Measurements from ENCODE around the gene NOL9. TPM values are rescaled to one million over a fixed set of nuclear protein-coding genes. Genes with fewer than 3 reads are reported as not detected.

The NOL9 gene
- total and polyA plus RNA-seq, 9 of the 15 experiments (the other 6 are each of a cell fraction or from before 2014, with no cell fraction given): 5.6 to 76.5 (median 47.3) TPM

- TF ChIP-seq, protein P1, sequence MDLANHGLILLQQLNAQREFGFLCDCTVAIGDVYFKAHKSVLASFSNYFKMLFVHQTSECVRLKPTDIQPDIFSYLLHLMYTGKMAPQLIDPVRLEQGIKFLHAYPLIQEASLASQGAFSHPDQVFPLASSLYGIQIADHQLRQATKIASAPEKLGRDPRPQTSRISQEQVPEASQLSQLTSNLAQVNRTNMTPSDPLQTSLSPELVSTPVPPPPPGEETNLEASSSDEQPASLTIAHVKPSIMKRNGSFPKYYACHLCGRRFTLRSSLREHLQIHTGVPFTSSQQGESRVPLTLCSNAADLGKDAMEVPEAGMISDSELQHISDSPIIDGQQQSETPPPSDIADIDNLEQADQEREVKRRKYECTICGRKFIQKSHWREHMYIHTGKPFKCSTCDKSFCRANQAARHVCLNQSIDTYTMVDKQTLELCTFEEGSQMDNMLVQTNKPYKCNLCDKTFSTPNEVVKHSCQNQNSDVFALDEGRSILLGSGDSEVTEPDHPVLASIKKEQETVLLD (IDR thresholded peaks at IDR 0.05): no peak
- TF ChIP-seq MBD1 (CRISPR knock-in tag; IDR thresholded peaks at IDR 0.05) (peak; percentile 92), CHCHD3 (CRISPR knock-in tag; IDR thresholded peaks at IDR 0.05) (no peak), ZNF79 (CRISPR knock-in tag; IDR thresholded peaks at IDR 0.05; ENCODE audit: low read depth) (no peak), ZNF282 (CRISPR knock-in tag; IDR thresholded peaks at IDR 0.05) (peak; percentile 35; the same call in 1 of the 2 replicates), ZBTB12 (CRISPR knock-in tag; IDR thresholded peaks at IDR 0.05) (no peak), ZBTB9 (CRISPR knock-in tag; IDR thresholded peaks at IDR 0.05) (peak; percentile 31; the same call in 1 of the 2 replicates), RBFOX2 (IDR thresholded peaks at IDR 0.05; ENCODE audit: low read depth, low read length) (peak; percentile 98), POLR2B (IDR thresholded peaks at IDR 0.05; ENCODE audit: low read depth, partially characterized antibody) (peak; percentile 34)
- TF ChIP-seq, protein P2, sequence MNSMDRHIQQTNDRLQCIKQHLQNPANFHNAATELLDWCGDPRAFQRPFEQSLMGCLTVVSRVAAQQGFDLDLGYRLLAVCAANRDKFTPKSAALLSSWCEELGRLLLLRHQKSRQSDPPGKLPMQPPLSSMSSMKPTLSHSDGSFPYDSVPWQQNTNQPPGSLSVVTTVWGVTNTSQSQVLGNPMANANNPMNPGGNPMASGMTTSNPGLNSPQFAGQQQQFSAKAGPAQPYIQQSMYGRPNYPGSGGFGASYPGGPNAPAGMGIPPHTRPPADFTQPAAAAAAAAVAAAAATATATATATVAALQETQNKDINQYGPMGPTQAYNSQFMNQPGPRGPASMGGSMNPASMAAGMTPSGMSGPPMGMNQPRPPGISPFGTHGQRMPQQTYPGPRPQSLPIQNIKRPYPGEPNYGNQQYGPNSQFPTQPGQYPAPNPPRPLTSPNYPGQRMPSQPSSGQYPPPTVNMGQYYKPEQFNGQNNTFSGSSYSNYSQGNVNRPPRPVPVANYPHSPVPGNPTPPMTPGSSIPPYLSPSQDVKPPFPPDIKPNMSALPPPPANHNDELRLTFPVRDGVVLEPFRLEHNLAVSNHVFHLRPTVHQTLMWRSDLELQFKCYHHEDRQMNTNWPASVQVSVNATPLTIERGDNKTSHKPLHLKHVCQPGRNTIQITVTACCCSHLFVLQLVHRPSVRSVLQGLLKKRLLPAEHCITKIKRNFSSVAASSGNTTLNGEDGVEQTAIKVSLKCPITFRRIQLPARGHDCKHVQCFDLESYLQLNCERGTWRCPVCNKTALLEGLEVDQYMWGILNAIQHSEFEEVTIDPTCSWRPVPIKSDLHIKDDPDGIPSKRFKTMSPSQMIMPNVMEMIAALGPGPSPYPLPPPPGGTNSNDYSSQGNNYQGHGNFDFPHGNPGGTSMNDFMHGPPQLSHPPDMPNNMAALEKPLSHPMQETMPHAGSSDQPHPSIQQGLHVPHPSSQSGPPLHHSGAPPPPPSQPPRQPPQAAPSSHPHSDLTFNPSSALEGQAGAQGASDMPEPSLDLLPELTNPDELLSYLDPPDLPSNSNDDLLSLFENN (IDR thresholded peaks at IDR 0.05; ENCODE audit: low read depth in 2 of 2, low read length in 2 of 2): peak in 1 of 2 experiments; percentile 51; a peak in 1 of 4 replicates
- TF ChIP-seq, protein P3, sequence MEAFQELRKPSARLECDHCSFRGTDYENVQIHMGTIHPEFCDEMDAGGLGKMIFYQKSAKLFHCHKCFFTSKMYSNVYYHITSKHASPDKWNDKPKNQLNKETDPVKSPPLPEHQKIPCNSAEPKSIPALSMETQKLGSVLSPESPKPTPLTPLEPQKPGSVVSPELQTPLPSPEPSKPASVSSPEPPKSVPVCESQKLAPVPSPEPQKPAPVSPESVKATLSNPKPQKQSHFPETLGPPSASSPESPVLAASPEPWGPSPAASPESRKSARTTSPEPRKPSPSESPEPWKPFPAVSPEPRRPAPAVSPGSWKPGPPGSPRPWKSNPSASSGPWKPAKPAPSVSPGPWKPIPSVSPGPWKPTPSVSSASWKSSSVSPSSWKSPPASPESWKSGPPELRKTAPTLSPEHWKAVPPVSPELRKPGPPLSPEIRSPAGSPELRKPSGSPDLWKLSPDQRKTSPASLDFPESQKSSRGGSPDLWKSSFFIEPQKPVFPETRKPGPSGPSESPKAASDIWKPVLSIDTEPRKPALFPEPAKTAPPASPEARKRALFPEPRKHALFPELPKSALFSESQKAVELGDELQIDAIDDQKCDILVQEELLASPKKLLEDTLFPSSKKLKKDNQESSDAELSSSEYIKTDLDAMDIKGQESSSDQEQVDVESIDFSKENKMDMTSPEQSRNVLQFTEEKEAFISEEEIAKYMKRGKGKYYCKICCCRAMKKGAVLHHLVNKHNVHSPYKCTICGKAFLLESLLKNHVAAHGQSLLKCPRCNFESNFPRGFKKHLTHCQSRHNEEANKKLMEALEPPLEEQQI (IDR thresholded peaks at IDR 0.05): no peak; the same call in 1 of the 2 replicates
- TF ChIP-seq, protein P4, sequence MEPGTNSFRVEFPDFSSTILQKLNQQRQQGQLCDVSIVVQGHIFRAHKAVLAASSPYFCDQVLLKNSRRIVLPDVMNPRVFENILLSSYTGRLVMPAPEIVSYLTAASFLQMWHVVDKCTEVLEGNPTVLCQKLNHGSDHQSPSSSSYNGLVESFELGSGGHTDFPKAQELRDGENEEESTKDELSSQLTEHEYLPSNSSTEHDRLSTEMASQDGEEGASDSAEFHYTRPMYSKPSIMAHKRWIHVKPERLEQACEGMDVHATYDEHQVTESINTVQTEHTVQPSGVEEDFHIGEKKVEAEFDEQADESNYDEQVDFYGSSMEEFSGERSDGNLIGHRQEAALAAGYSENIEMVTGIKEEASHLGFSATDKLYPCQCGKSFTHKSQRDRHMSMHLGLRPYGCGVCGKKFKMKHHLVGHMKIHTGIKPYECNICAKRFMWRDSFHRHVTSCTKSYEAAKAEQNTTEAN (CRISPR knock-in tag; IDR thresholded peaks at IDR 0.05): no peak
Measured at GRCh38 chr1:6554031-6554906, at the start of gene NOL9 (continued).
